A549 (cell line): Measurements from ENCODE around the gene TMA7B. TPM values are rescaled to one million over a fixed set of nuclear protein-coding genes. Genes with fewer than 3 reads are reported as not detected.
A peak's percentile ranks its signal among the peaks of the same experiment; 100 is the strongest.

Experiments used
- ATAC-seq, 2 experiments: fragments of 200-7000 bp in 1 of 2; fragments of >200 bp in 1 of 2; cut with Nextera tagmentation in 1 of 2; cut with Tn5 transposase in 1 of 2; 3 replicates each; pipeline versions ENCODE4 v1.8.0 to v1.9.1; 2018 to 2020; ENCODE audit warnings: mild to moderate bottlenecking in 1 of 2, moderate library complexity in 1 of 2
- CTCF ChIA-PET: fragments of 300-600 bp; sonication (Branson Sonifier 250); formaldehyde crosslinking; extraction: SDS; loops from one replicate; lab custom pipeline; 2021; ENCODE audit warnings: antibody characterized with exemption, inconsistent platforms; lab: Yijun Ruan, JAX
- POLR2A ChIA-PET: fragments of 350-600 bp; formaldehyde crosslinking; extraction: SDS; loops from one replicate; lab custom pipeline; 2021; ENCODE audit warnings: antibody characterized with exemption, inconsistent platforms; lab: Yijun Ruan, JAX
- DNase-seq, 2 experiments: peaks; one replicate each; pipeline versions ENCODE4 v3.0.0 to v3.0.0-alpha.2; 2011 to 2016; ENCODE audit warnings: low read depth in 1 of 2, low spot score in 1 of 2
- FAIRE-seq: peaks from 2 replicates; lab custom pipeline; 2011; peaks lifted over from hg19 to GRCh38; lab: Jason Lieb, UNC
- H3K27ac ChIP-seq, 2 experiments: fragments of >200 bp; sonication (Bioruptor Twin); formaldehyde crosslinking; 3 replicates each; pipeline ENCODE4 v1.5.1; 2016 to 2017
- H3K4me1 ChIP-seq: fragments of >200 bp; sonication (Bioruptor Twin); formaldehyde crosslinking; 3 replicates; pipeline ENCODE4 v1.6.1; 2016
- H3K4me2 ChIP-seq: fragments of >200 bp; sonication (Bioruptor Twin); formaldehyde crosslinking; 3 replicates; pipeline ENCODE4 v1.6.1; 2016
- H3K4me3 ChIP-seq: fragments of >200 bp; sonication (Bioruptor Twin); formaldehyde crosslinking; 3 replicates; pipeline ENCODE4 v1.5.1; 2016
- H3K9me3 ChIP-seq: fragments of >200 bp; sonication (Bioruptor Twin); formaldehyde crosslinking; 3 replicates; pipeline ENCODE4 v1.6.1; 2016
- CEBPB ChIP-seq, 2 experiments: fragments of >200 bp in 1 of 2; sonication (Bioruptor Twin) in 1 of 2; formaldehyde crosslinking in 1 of 2; IDR thresholded peaks; 2 replicates each; pipeline ENCODE4 v1.6.1; 2012 to 2016
- CHD2 ChIP-seq: fragments of 150-350 bp; IDR thresholded peaks from 2 replicates; pipeline ENCODE4 v1.6.1; 2014; ENCODE audit warnings: low read length; ENCODE audit not compliant: partially characterized antibody
- CHD4 ChIP-seq: fragments of 200-600 bp; sonication (generic); IDR thresholded peaks from 2 replicates; pipeline ENCODE4 v1.6.1; 2016; ENCODE audit warnings: antibody characterized with exemption, mild to moderate bottlenecking, borderline replicate concordance
- EHF ChIP-seq: fragments of 250-450 bp; sonication (Bioruptor Pico); IDR thresholded peaks from 2 replicates; pipeline ENCODE4 v1.5.0; 2020; ENCODE audit warnings: mild to moderate bottlenecking
- EHMT2 ChIP-seq: fragments of 200-600 bp; sonication (generic); IDR thresholded peaks from 2 replicates; pipeline ENCODE4 v1.6.1; 2016; ENCODE audit warnings: antibody characterized with exemption, low read depth, mild to moderate bottlenecking, moderate library complexity
- ESRRA ChIP-seq: fragments of 150-350 bp; IDR thresholded peaks from 2 replicates; pipeline ENCODE4 v1.6.1; 2014; ENCODE audit warnings: mild to moderate bottlenecking, low read length, borderline replicate concordance
- FOSB ChIP-seq: fragments of 250-450 bp; sonication (Bioruptor Pico); IDR thresholded peaks from 2 replicates; pipeline ENCODE4 v1.5.0; 2020; ENCODE audit warnings: mild to moderate bottlenecking, moderate library complexity
- GATA3 ChIP-seq: IDR thresholded peaks from 2 replicates; pipeline ENCODE4 v1.6.1; 2012; ENCODE audit warnings: borderline replicate concordance
- HOXA7 ChIP-seq: fragments of 250-450 bp; sonication (Bioruptor Pico); IDR thresholded peaks from 2 replicates; pipeline ENCODE4 v1.5.0; 2020; ENCODE audit warnings: mild to moderate bottlenecking, moderate library complexity
- JUN ChIP-seq, 2 experiments: fragments of >200 bp; sonication (Bioruptor Twin); formaldehyde crosslinking; IDR thresholded peaks; 2 replicates in 1 of 2; 3 replicates in 1 of 2; pipeline ENCODE4 v1.6.1; 2016 to 2017
- JUNB ChIP-seq: fragments of >200 bp; sonication (Bioruptor Twin); formaldehyde crosslinking; IDR thresholded peaks from 2 replicates; pipeline ENCODE4 v1.6.1; 2016
- MAZ ChIP-seq: fragments of 150-350 bp; IDR thresholded peaks from 2 replicates; pipeline ENCODE4 v1.6.1; 2014; ENCODE audit warnings: antibody characterized with exemption, low read depth, low read length, borderline replicate concordance
- MYC ChIP-seq: IDR thresholded peaks from 2 replicates; pipeline ENCODE4 v1.6.1; 2012; ENCODE audit warnings: mild to moderate bottlenecking, inconsistent platforms, low read length, improper control_type of control experiment, borderline replicate concordance
- NFE2L2 ChIP-seq: fragments of 150-350 bp; conservative IDR thresholded peaks from 2 replicates; pipeline ENCODE4 v1.6.1; 2014; ENCODE audit warnings: low read length
- NPAS2 ChIP-seq: fragments of 250-450 bp; sonication (Bioruptor Pico); IDR thresholded peaks from 2 replicates; pipeline ENCODE4 v1.8.0; 2022; ENCODE audit warnings: mild to moderate bottlenecking, moderate library complexity, borderline replicate concordance
- NR3C1 ChIP-seq: fragments of >200 bp; sonication (Bioruptor Twin); formaldehyde crosslinking; IDR thresholded peaks from 3 replicates; pipeline ENCODE4 v1.6.1; 2017
- POLR2A ChIP-seq: IDR thresholded peaks from 2 replicates; pipeline ENCODE4 v1.6.1; 2012; ENCODE audit warnings: mild to moderate bottlenecking, low read length
- POLR2AphosphoS2 ChIP-seq: conservative IDR thresholded peaks from 2 replicates; pipeline ENCODE4 v1.6.1; 2012; ENCODE audit warnings: low read length, improper control_type of control experiment, inconsistent platforms
- RARB ChIP-seq: fragments of 250-450 bp; sonication (Bioruptor Pico); IDR thresholded peaks from 2 replicates; pipeline ENCODE4 v1.8.0; 2021; ENCODE audit warnings: mild to moderate bottlenecking, moderate library complexity
- RCOR1 ChIP-seq: fragments of 150-350 bp; IDR thresholded peaks from 2 replicates; pipeline ENCODE4 v1.6.1; 2014; ENCODE audit warnings: antibody characterized with exemption, low read length, low read depth
- RFX5 ChIP-seq: fragments of 450-650 bp; IDR thresholded peaks from 2 replicates; pipeline ENCODE4 v1.7.1; 2014; ENCODE audit warnings: antibody characterized with exemption, mild to moderate bottlenecking, moderate library complexity
- RNF2 ChIP-seq: fragments of 200-600 bp; sonication (generic); IDR thresholded peaks from 2 replicates; pipeline ENCODE4 v1.6.1; 2016; ENCODE audit warnings: low read depth, mild to moderate bottlenecking, antibody characterized with exemption, moderate library complexity, borderline replicate concordance
- SMC3 ChIP-seq: fragments of >200 bp; sonication (Bioruptor Twin); formaldehyde crosslinking; IDR thresholded peaks from 3 replicates; pipeline ENCODE4 v1.6.1; 2018; ENCODE audit warnings: inconsistent platforms
- SREBF2 ChIP-seq: fragments of 450-650 bp; IDR thresholded peaks from 2 replicates; pipeline ENCODE4 v1.6.1; 2014; ENCODE audit warnings: mild to moderate bottlenecking, moderate library complexity
- TP53 ChIP-seq: fragments of 250-450 bp; sonication (Bioruptor Pico); IDR thresholded peaks from 2 replicates; pipeline ENCODE4 v1.5.0; 2021; ENCODE audit warnings: mild to moderate bottlenecking, moderate library complexity
- ZFP36 ChIP-seq: fragments of 450-650 bp; IDR thresholded peaks from 2 replicates; pipeline ENCODE4 v1.6.1; 2014; ENCODE audit warnings: borderline replicate concordance; ENCODE audit not compliant: partially characterized antibody
- ZNF302 ChIP-seq: fragments of 250-450 bp; sonication (Bioruptor Pico); IDR thresholded peaks from 2 replicates; pipeline ENCODE4 v1.9.0; 2021; ENCODE audit warnings: inconsistent platforms, mild to moderate bottlenecking, moderate library complexity
- WGBS: methylation state at CpG from one replicate; pipeline ENCODE4 v1.1.6; 2017; ENCODE audit errors: missing lambda C conversion rate; 5-methylcytosine and 5-hydroxymethylcytosine counted together
- polyA plus RNA-seq, 4 experiments: library from polyadenylated mRNA; depleted of rRNA in 3 of 4; stranded (reverse); fragments of >200 nt; fragmentation: RNase III in 1 of 4; extraction: RNeasy Plus Mini Kit Qiagen cat#74134 plus additional on column Dnase treatment in 1 of 4; gene quantifications; 2 replicates in 3 of 4; 3 replicates in 1 of 4; pipeline ENCODE4 v1.2.3, GENCODE V29; 2011 to 2017
- TF ChIP-seq, protein P1 (sequence below): fragments of 200-600 bp; sonication (generic); IDR thresholded peaks from 2 replicates; pipeline ENCODE4 v1.6.1; 2016; ENCODE audit warnings: antibody characterized with exemption, mild to moderate bottlenecking, moderate library complexity

Gene TMA7B
- polyA plus RNA-seq, 2 of the 4 experiments (the other 2 are of a cell fraction): not detected

DNA sequence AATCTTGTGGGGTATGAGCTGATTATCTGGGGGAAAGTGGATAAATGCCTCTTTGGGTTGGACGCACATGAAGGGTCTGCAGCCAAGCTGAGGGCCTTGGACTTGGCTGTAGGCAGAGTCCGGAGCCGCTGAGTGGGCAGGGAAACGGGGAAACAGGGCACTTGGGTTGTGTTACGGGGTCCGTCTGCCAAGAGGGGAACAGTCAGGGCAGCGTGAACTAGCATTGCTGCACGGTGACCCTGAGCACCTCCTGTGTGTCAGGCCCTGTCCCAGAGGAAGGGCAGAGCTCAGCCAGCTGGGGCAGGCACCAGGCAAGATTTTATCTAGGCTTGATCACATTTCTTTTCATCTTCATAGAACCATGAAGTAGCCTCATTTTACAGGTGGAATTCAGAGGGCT, 46.4 kb downstream of the TMA7B start:
- WGBS: 84% methylated on average over 8 of the region's 8 CpGs
- no peak for DNase-seq
- ATAC-seq: no peak
- Histone ChIP-seq H3K27ac (no peak overlapping the region), H3K4me2 (no peak overlapping the region), H3K4me3 (no peak overlapping the region), H3K4me1 (no peaks in the 10 kb centered on the region), H3K9me3 (no peaks in the 10 kb centered on the region)
- FAIRE-seq: no peak
- ChIA-PET POLR2A (no interaction called here), CTCF (interaction anchor here (0.6 to 1.4 kb wide), 3 partner anchors 9 to 1865 kb away, joined by 3 to 4 read pairs (median 3); no protein-coding TSS in a partner anchor)
- TF ChIP-seq NPAS2 (CRISPR knock-in tag) (no peak), HOXA7 (CRISPR knock-in tag) (no peak), NR3C1 (no peak), POLR2AphosphoS2 (no peak), POLR2A (no peak), EHF (CRISPR knock-in tag) (no peak)

DNA sequence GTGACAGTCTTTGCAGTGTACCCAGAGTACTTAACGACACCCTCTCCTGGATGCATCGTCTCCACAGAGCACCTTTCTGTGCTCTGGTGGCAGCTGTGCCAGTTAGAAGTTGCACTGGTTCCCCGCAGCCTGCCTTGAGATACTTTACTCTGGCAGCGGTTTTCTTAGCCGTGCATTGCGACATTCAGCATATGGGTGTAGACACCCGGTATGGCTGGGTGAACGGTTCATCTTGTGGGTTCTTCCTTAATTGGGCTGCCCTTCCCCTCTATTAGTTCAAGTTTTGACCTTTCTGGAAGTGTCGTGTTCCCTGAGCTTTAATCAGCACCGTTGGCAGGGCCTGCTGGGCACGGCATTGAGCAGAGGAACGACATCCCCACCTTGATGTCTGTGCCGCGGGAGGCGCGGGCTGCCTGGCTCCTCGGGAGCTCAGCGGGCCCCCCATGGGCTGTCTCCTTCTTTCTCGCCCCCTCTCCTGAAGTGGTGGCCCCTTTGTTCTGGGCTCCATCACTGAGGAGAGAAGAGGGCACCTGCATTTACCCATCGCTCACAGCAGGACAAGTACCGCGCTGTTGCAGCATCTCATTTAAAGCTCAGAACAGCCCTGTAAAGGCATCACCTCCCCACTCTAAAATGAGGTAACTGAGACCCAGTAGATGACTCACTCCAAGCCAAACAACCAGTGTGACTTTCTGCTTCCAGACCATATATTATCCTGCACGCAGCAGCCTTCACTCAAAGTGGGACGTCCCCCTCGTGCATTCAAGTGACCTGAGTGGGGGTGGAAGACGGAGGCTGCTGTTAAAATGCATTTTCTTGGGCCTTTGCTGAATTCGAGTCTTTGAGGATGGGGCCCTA, 47.9 kb downstream of the TMA7B start:
- H3K9me3 ChIP-seq: no peaks in the 10 kb centered on the region
- TF ChIP-seq CHD2 (no peak), ZNF302 (CRISPR knock-in tag) (no peak), CEBPB (IDR thresholded peaks at IDR 0.05) (peak; percentile 6 to 36; a peak in 2 of 4 replicates)
- TF ChIP-seq, all 56 proteins: peak for 1
- 57% methylated on average over 15 of the region's 27 CpGs for WGBS
- POLR2A ChIA-PET: no interaction called here
- H3K4me2 ChIP-seq: no peak overlapping the region
- DNase-seq (no peak), ATAC-seq (0 out of 6 replicates have a peak, but pooled peaks of 1 of the 2 experiments have one; percentile 6), FAIRE-seq (no peak)
- H3K4me3 ChIP-seq: no peak overlapping the region
- CTCF ChIA-PET: interaction anchor here (1.8 to 4.0 kb wide), 2 partner anchors 16 to 473 kb away, joined by 5 to 29 read pairs; no protein-coding TSS in a partner anchor
- no peak overlapping the region for H3K27ac ChIP-seq
- H3K4me1 ChIP-seq: no peaks in the 10 kb centered on the region

- Histone ChIP-seq H3K4me2 (no peak overlapping the region), H3K4me1 (no peaks in the 10 kb centered on the region), H3K9me3 (no peaks in the 10 kb centered on the region), H3K27ac (no peak overlapping the region), H3K4me3 (no peak overlapping the region)
- TF ChIP-seq RCOR1 (no peak), CHD2 (no peak), MYC (no peak), CHD4 (no peak), RARB (CRISPR knock-in tag) (no peak), JUN (IDR thresholded peaks at IDR 0.05) (no peak), JUNB (no peak), RFX5 (no peak), RNF2 (no peak), ZFP36 (no peak), SMC3 (no peak), TP53 (CRISPR knock-in tag) (no peak), NPAS2 (CRISPR knock-in tag) (no peak)
- ChIA-PET POLR2A (no interaction called here), CTCF (interaction anchor here (1.1 to 4.0 kb wide), 4 partner anchors 16 to 474 kb away, joined by 3 to 29 read pairs (median 7); no protein-coding TSS in a partner anchor)
- DNase-seq: no peak
- WGBS: 67% methylated on average over 8 of the region's 10 CpGs
- ATAC-seq: no peak; a peak in 1 of 6 replicates
- FAIRE-seq: no peak
Measured at GRCh38 chr22:40008726-40009291, 48.6 kb downstream of the TMA7B start.

GRCh38 chr22:40009292-40009774, 49.1 kb downstream of the TMA7B start:
- Histone ChIP-seq H3K4me1 (no peaks in the 10 kb centered on the region), H3K27ac (no peak overlapping the region)
- TF ChIP-seq TP53 (CRISPR knock-in tag) (no peak), FOSB (CRISPR knock-in tag) (no peak), HOXA7 (CRISPR knock-in tag) (no peak), MAZ (no peak), NFE2L2 (no peak), SREBF2 (no peak), ESRRA (no peak), CHD4 (no peak), EHMT2 (no peak), GATA3 (no peak)
- TF ChIP-seq, protein P1, sequence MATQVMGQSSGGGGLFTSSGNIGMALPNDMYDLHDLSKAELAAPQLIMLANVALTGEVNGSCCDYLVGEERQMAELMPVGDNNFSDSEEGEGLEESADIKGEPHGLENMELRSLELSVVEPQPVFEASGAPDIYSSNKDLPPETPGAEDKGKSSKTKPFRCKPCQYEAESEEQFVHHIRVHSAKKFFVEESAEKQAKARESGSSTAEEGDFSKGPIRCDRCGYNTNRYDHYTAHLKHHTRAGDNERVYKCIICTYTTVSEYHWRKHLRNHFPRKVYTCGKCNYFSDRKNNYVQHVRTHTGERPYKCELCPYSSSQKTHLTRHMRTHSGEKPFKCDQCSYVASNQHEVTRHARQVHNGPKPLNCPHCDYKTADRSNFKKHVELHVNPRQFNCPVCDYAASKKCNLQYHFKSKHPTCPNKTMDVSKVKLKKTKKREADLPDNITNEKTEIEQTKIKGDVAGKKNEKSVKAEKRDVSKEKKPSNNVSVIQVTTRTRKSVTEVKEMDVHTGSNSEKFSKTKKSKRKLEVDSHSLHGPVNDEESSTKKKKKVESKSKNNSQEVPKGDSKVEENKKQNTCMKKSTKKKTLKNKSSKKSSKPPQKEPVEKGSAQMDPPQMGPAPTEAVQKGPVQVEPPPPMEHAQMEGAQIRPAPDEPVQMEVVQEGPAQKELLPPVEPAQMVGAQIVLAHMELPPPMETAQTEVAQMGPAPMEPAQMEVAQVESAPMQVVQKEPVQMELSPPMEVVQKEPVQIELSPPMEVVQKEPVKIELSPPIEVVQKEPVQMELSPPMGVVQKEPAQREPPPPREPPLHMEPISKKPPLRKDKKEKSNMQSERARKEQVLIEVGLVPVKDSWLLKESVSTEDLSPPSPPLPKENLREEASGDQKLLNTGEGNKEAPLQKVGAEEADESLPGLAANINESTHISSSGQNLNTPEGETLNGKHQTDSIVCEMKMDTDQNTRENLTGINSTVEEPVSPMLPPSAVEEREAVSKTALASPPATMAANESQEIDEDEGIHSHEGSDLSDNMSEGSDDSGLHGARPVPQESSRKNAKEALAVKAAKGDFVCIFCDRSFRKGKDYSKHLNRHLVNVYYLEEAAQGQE: no peak

More at GRCh38 chr22:40009292-40009774, 49.1 kb downstream of the TMA7B start:
- ATAC-seq (no peak), DNase-seq (no peak), FAIRE-seq (no peak)
- CTCF ChIA-PET: interaction anchor here (1.1 to 4.0 kb wide), 5 partner anchors 15 to 474 kb away, joined by 3 to 29 read pairs (median 5); no protein-coding TSS in a partner anchor
- POLR2A ChIA-PET: no interaction called here
- no peak overlapping the region for H3K4me3 ChIP-seq
- H3K9me3 ChIP-seq: no peaks in the 10 kb centered on the region
- 35% methylated on average over 11 of the region's 11 CpGs for WGBS
- no peak overlapping the region for H3K4me2 ChIP-seq
